Measurements from ENCODE around the gene PTPN1. TPM values are rescaled to one million over a fixed set of nuclear protein-coding genes. Genes with fewer than 3 reads are reported as not detected.
"Not testable (repeated sequence)": the region's sequence is repeated elsewhere in the genome, so short reads cannot be mapped to it uniquely, and the experiment has no call there.

PTPN1 gene
- polyA plus RNA-seq, 3 donors, result 12.4 to 21.4 (median 19.1) TPM

- Mint-ChIP-seq H3K36me3 (peaks cover 0 to under 1% of the 10 kb centered on the region in 2 donors), H3K4me3 (no peak overlapping the region), H3K27ac (peak overlapping the region in 2 of 7 donors; percentile 4 to 48), H3K27me3 (ENCODE audit: low read depth in 3 of 3) (peaks cover 0 to 7% (median 0%) of the 10 kb centered on the region in 3 donors), H3K4me1 (peaks cover 35% of the 10 kb centered on the region), H3K9me3 (no peaks in the 10 kb centered on the region)
- intact Hi-C loops (cut with micrococcal nuclease), result no loop called here
- no peaks in the 10 kb centered on the region for H4K20me1 ChIP-seq (ENCODE audit: insufficient read depth, low read length)
- no peaks in the 10 kb centered on the region for H3K27me3 ChIP-seq (ENCODE audit: control insufficient read depth in 2 of 2, insufficient read depth in 2 of 2, low read length in 2 of 2)
- no peak overlapping the region for H2AFZ ChIP-seq (ENCODE audit: insufficient read depth, low read depth, low read length, poor library complexity, severe bottlenecking)
- no peak overlapping the region for H3K27ac ChIP-seq (ENCODE audit: low read depth in 1 of 2, low read length in 2 of 2)
- no peak overlapping the region for H3K4me3 ChIP-seq (replicated peaks in 1 of 3; ENCODE audit: low read depth in 2 of 3, low read length in 3 of 3)
- no peak overlapping the region for H3K4me2 ChIP-seq (replicated peaks; ENCODE audit: extremely low read depth, low read length, poor library complexity, severe bottlenecking)
- 100% methylated on average over 3 of the region's 4 CpGs for WGBS (ENCODE audit: insufficient coverage)
- no peak overlapping the region for H3K9ac ChIP-seq (ENCODE audit: insufficient read depth, low read length, poor library complexity, severe bottlenecking)
- DNase-seq, result no peak
- no peaks in the 10 kb centered on the region for H3K36me3 ChIP-seq (replicated peaks in 1 of 2; ENCODE audit: control insufficient read depth in 1 of 2, insufficient read depth in 2 of 2, low read length in 2 of 2)
- no peaks in the 10 kb centered on the region for H3K9me3 ChIP-seq (replicated peaks in 1 of 2; ENCODE audit: control insufficient read depth in 1 of 2, insufficient read depth in 1 of 2, low read length in 2 of 2)
- no peak for TF ChIP-seq CTCF (IDR thresholded peaks at IDR 0.05)
- peaks cover 19% of the 10 kb centered on the region in 2 donors for H3K4me1 ChIP-seq (ENCODE audit: control insufficient read depth in 1 of 2, insufficient read depth in 2 of 2, low read length in 2 of 2)
- H3K79me2 ChIP-seq (ENCODE audit: insufficient read depth, low read length), result no peaks in the 10 kb centered on the region
These were observed 5.9 kb upstream of the PTPN1 start for GRCh38 chr20:50504231-50504823.

- H3K9ac ChIP-seq (ENCODE audit: insufficient read depth, low read length, poor library complexity, severe bottlenecking), result no peak overlapping the region
- no peaks in the 10 kb centered on the region for H3K9me3 ChIP-seq (replicated peaks in 1 of 2; ENCODE audit: control insufficient read depth in 1 of 2, insufficient read depth in 1 of 2, low read length in 2 of 2)
- H2AFZ ChIP-seq (ENCODE audit: insufficient read depth, low read depth, low read length, poor library complexity, severe bottlenecking), result no peak overlapping the region
- H3K4me1 Mint-ChIP-seq, result peaks cover 36% of the 10 kb centered on the region
- H3K36me3 Mint-ChIP-seq, result no peaks in the 10 kb centered on the region
- H3K4me2 ChIP-seq (replicated peaks; ENCODE audit: extremely low read depth, low read length, poor library complexity, severe bottlenecking), result no peak overlapping the region
- peak; percentile 13 for TF ChIP-seq CTCF (IDR thresholded peaks at IDR 0.05)
- no peaks in the 10 kb centered on the region for H3K27me3 ChIP-seq (ENCODE audit: control insufficient read depth in 2 of 2, insufficient read depth in 2 of 2, low read length in 2 of 2)
- H3K79me2 ChIP-seq (ENCODE audit: insufficient read depth, low read length), result peaks cover 11% of the 10 kb centered on the region
- H3K27ac ChIP-seq (ENCODE audit: low read depth in 1 of 2, low read length in 2 of 2), result no peak overlapping the region
- H3K4me1 ChIP-seq (ENCODE audit: control insufficient read depth in 1 of 2, insufficient read depth in 2 of 2, low read length in 2 of 2), result peaks cover 26 to 30% of the 10 kb centered on the region in 2 donors
- H3K4me3 Mint-ChIP-seq, result no peak overlapping the region
- no peak overlapping the region for H3K27ac Mint-ChIP-seq
- no peak overlapping the region for H3K4me3 ChIP-seq (replicated peaks in 1 of 3; ENCODE audit: low read depth in 2 of 3, low read length in 3 of 3)
- intact Hi-C loops (cut with micrococcal nuclease), result no loop called here
- peaks cover 5% of the 10 kb centered on the region for H4K20me1 ChIP-seq (ENCODE audit: insufficient read depth, low read length)
- no peaks in the 10 kb centered on the region for H3K36me3 ChIP-seq (replicated peaks in 1 of 2; ENCODE audit: control insufficient read depth in 1 of 2, insufficient read depth in 2 of 2, low read length in 2 of 2)
- H3K9me3 Mint-ChIP-seq, result peaks cover 0 to 3% (median 0%) of the 10 kb centered on the region in 7 donors
- 94% methylated on average over 2 of the region's 3 CpGs for WGBS (ENCODE audit: insufficient coverage)
- DNase-seq, result no peak
- H3K27me3 Mint-ChIP-seq (ENCODE audit: low read depth in 3 of 3), result peaks cover 0 to 10% (median 3%) of the 10 kb centered on the region in 3 donors
These were observed 4.0 kb upstream of the PTPN1 start for GRCh38 chr20:50506270-50506579.

- H3K4me2 ChIP-seq (replicated peaks; ENCODE audit: extremely low read depth, low read length, poor library complexity, severe bottlenecking); H3K27me3 ChIP-seq (ENCODE audit: control insufficient read depth in 2 of 2, insufficient read depth in 2 of 2, low read length in 2 of 2); H3K9ac ChIP-seq (ENCODE audit: insufficient read depth, low read length, poor library complexity, severe bottlenecking); intact Hi-C loops (cut with micrococcal nuclease); H3K9me3 ChIP-seq (replicated peaks in 1 of 2; ENCODE audit: control insufficient read depth in 1 of 2, insufficient read depth in 1 of 2, low read length in 2 of 2); H3K4me3 ChIP-seq (replicated peaks in 1 of 3; ENCODE audit: low read depth in 2 of 3, low read length in 3 of 3); H3K36me3 ChIP-seq (replicated peaks in 1 of 2; ENCODE audit: control insufficient read depth in 1 of 2, insufficient read depth in 2 of 2, low read length in 2 of 2); H3K27ac Mint-ChIP-seq; H3K4me3 Mint-ChIP-seq; DNase-seq; H3K27ac ChIP-seq (ENCODE audit: low read depth in 1 of 2, low read length in 2 of 2); H2AFZ ChIP-seq (ENCODE audit: insufficient read depth, low read depth, low read length, poor library complexity, severe bottlenecking); H3K27me3 Mint-ChIP-seq (ENCODE audit: low read depth in 3 of 3); H3K36me3 Mint-ChIP-seq; H3K9me3 Mint-ChIP-seq: not testable (repeated sequence)
- peaks cover 40% of the 10 kb centered on the region for H3K4me1 Mint-ChIP-seq
- Histone ChIP-seq H3K79me2 (ENCODE audit: insufficient read depth, low read length) (peaks cover 26% of the 10 kb centered on the region), H3K4me1 (ENCODE audit: control insufficient read depth in 1 of 2, insufficient read depth in 2 of 2, low read length in 2 of 2) (peaks cover 35 to 37% of the 10 kb centered on the region in 2 donors), H4K20me1 (ENCODE audit: insufficient read depth, low read length) (peaks cover 16% of the 10 kb centered on the region)
- WGBS (ENCODE audit: insufficient coverage), result 96% methylated on average over 3 of the region's 5 CpGs
These were observed 2.4 kb upstream of the PTPN1 start for GRCh38 chr20:50507745-50508144.
